MM.1S (cell line): ENCODE data around the gene NLRP1.

Experiments
- CTCF ChIP-seq: fragments of 300-600 bp; sonication (generic); IDR thresholded peaks from 2 replicates; pipeline ENCODE4 v1.5.1; 2016; ENCODE audit warnings: antibody characterized with exemption, low read length, mixed read lengths
- EZH2 ChIP-seq: fragments of 300-600 bp; sonication (generic); optimal IDR thresholded peaks from 2 replicates; pipeline ENCODE3; 2017; ENCODE audit warnings: low read depth, mild to moderate bottlenecking, antibody characterized with exemption, low read length, mixed read lengths
- EZH2phosphoT487 ChIP-seq: fragments of 300-600 bp; sonication (generic); IDR thresholded peaks from 2 replicates; pipeline ENCODE4 v1.6.1; 2018; ENCODE audit warnings: antibody characterized with exemption, low read length

- TF ChIP-seq CTCF = no peak
- TF ChIP-seq EZH2 = no peak
- no peak for TF ChIP-seq EZH2phosphoT487
Observed at GRCh38 chr17:5607946-5608345, 23.6 kb upstream of the NLRP1 start.
